Inflammatory macrophage treated with lipopolysaccharide for 1 hour (primary cell): Measurements from ENCODE around the gene CES2.

Experiments used
- DNase-seq, 2 donors: peaks; one replicate each; pipeline ENCODE4 v3.0.0-alpha.2; 2020 to 2022

Gene CES2

GRCh38 chr16:66903544-66904427 is 31.5 kb upstream of the CES2 start:
- no peak for DNase-seq

- no peak for DNase-seq
These were observed 30.9 kb upstream of the CES2 start for GRCh38 chr16:66904428-66904845.

GRCh38 chr16:66904846-66905632 is 30.3 kb upstream of the CES2 start:
- no peak for DNase-seq

GRCh38 chr16:66905633-66906539 is 29.4 kb upstream of the CES2 start:
- DNase-seq, result no peak

GRCh38 chr16:66906916-66907836 is 28.1 kb upstream of the CES2 start:
- DNase-seq, result no peak

- no peak for DNase-seq
These were observed 27.2 kb upstream of the CES2 start for GRCh38 chr16:66908116-66908515.

GRCh38 chr16:66908762-66909559 is 26.4 kb upstream of the CES2 start:
- DNase-seq, result no peak

GRCh38 chr16:66910175-66910940 is 25.0 kb upstream of the CES2 start:
- DNase-seq, result no peak

- no peak for DNase-seq
These were observed 24.2 kb upstream of the CES2 start for GRCh38 chr16:66911112-66911511.

GRCh38 chr16:66911801-66912200 is 23.5 kb upstream of the CES2 start:
- no peak for DNase-seq

GRCh38 chr16:66913081-66913480 is 22.2 kb upstream of the CES2 start:
- no peak for DNase-seq

GRCh38 chr16:66913711-66914110 is 21.6 kb upstream of the CES2 start:
- DNase-seq, result no peak

- DNase-seq, result no peak
These were observed 20.8 kb upstream of the CES2 start for GRCh38 chr16:66914541-66914940.

GRCh38 chr16:66915041-66915440 is 20.3 kb upstream of the CES2 start:
- no peak for DNase-seq

- no peak for DNase-seq
These were observed 18.8 kb upstream of the CES2 start for GRCh38 chr16:66916518-66916917.

- no peak for DNase-seq
These were observed 17.6 kb upstream of the CES2 start for GRCh38 chr16:66917741-66918140.

- DNase-seq, result no peak
These were observed 17.0 kb upstream of the CES2 start for GRCh38 chr16:66918355-66918754.

- DNase-seq, result no peak
These were observed 16.3 kb upstream of the CES2 start, which contains the start of gene CDH16 for GRCh38 chr16:66918803-66919568. Gene CDH16, minus strand, starts transcription at chr16:66918885. Its CDS starts 820 bp downstream, at chr16:66918065.
